ENCODE measurements around the gene ZBTB7C.

Gene ZBTB7C

GRCh38 chr18:48278081-48278480, 131.1 kb downstream of the ZBTB7C start (continued):
- TF ChIP-seq MYNN (tag by site-specific recombination; IDR thresholded peaks at IDR 0.05; ENCODE audit: borderline replicate concordance): no peak

GRCh38 chr18:48274301-48274700, 134.9 kb downstream of the ZBTB7C start:
- 0 out of 2 replicates have a peak, but pooled peaks cover 2% of the 10 kb centered on the region for H3K4me1 ChIP-seq (ENCODE audit: control insufficient read depth, insufficient read depth, low read length)
- TF ChIP-seq ZNF24 (tag by site-specific recombination; IDR thresholded peaks at IDR 0.05) (no peak), PRDM10 (tag by site-specific recombination; IDR thresholded peaks at IDR 0.05) (peak; percentile 24; the same call in 1 of the 2 replicates), ZIC2 (tag by site-specific recombination; IDR thresholded peaks at IDR 0.05) (no peak), KLF8 (tag by site-specific recombination; IDR thresholded peaks at IDR 0.05) (no peak), OVOL3 (tag by site-specific recombination; IDR thresholded peaks at IDR 0.05) (no peak), ZNF138 (tag by site-specific recombination; IDR thresholded peaks at IDR 0.05; ENCODE audit: borderline replicate concordance) (no peak), CTCF (tag by site-specific recombination; IDR thresholded peaks at IDR 0.05) (no peak)
- CTCF ChIA-PET: interaction anchor here (1.4 kb wide), 1 partner anchor 171 kb away, joined by 5 read pairs; no protein-coding TSS in a partner anchor
- no peaks in the 10 kb centered on the region; the same call in 1 of the 2 replicates for H3K9me3 ChIP-seq (ENCODE audit: control insufficient read depth, insufficient read depth, low read depth, low read length)
- POLR2A ChIA-PET: no interaction called here
- no peak overlapping the region for H3K4me3 ChIP-seq (ENCODE audit: low read depth, low read length)
- H3K27ac ChIP-seq (ENCODE audit: extremely low read depth, low read depth, low read length): no peak overlapping the region
- H3K36me3 ChIP-seq (ENCODE audit: control insufficient read depth in 2 of 2, insufficient read depth in 1 of 2, low read length in 2 of 2): no peaks in the 10 kb centered on the region

GRCh38 chr18:48270929-48271328, 138.3 kb downstream of the ZBTB7C start:
- Histone ChIP-seq H3K9me3 (ENCODE audit: control insufficient read depth, insufficient read depth, low read depth, low read length) (no peaks in the 10 kb centered on the region; the same call in 1 of the 2 replicates), H3K36me3 (ENCODE audit: control insufficient read depth in 2 of 2, insufficient read depth in 1 of 2, low read length in 2 of 2) (no peaks in the 10 kb centered on the region), H3K4me1 (ENCODE audit: control insufficient read depth, insufficient read depth, low read length) (0 out of 2 replicates have a peak, but pooled peaks cover 2% of the 10 kb centered on the region), H3K4me3 (ENCODE audit: low read depth, low read length) (no peak overlapping the region), H3K27ac (ENCODE audit: extremely low read depth, low read depth, low read length) (no peak overlapping the region)
- ChIA-PET POLR2A (no interaction called here), CTCF (interaction anchor here (0.7 kb wide), 2 partner anchors 83 to 392 kb away, joined by 3 read pairs; no protein-coding TSS in a partner anchor)
- no peak for TF ChIP-seq ZNF600 (tag by site-specific recombination; IDR thresholded peaks at IDR 0.05)
- TF ChIP-seq ZNF530 (tag by site-specific recombination; IDR thresholded peaks at IDR 0.05; ENCODE audit: low read depth): no peak
- no peak for TF ChIP-seq HIC1 (tag by site-specific recombination; IDR thresholded peaks at IDR 0.05)
- TF ChIP-seq ZNF658 (tag by site-specific recombination; IDR thresholded peaks at IDR 0.05): no peak
- no peak for TF ChIP-seq ZNF223 (tag by site-specific recombination; IDR thresholded peaks at IDR 0.05)
- TF ChIP-seq ZNF785 (tag by site-specific recombination; IDR thresholded peaks at IDR 0.05): no peak
- no peak for TF ChIP-seq ZEB2 (tag by site-specific recombination; IDR thresholded peaks at IDR 0.05)
- no peak for TF ChIP-seq ZNF324 (tag by site-specific recombination; IDR thresholded peaks at IDR 0.05)
- TF ChIP-seq HOXA7 (CRISPR knock-in tag; IDR thresholded peaks at IDR 0.05; ENCODE audit: borderline replicate concordance): no peak
- no peak for TF ChIP-seq ZNF529 (tag by site-specific recombination; IDR thresholded peaks at IDR 0.05; ENCODE audit: insufficient replicate concordance)
- no peak for TF ChIP-seq ZBTB10 (tag by site-specific recombination; IDR thresholded peaks at IDR 0.05)
